Measurements from ENCODE around the gene FREM1. TPM values are rescaled to one million over a fixed set of nuclear protein-coding genes. Genes with fewer than 3 reads are reported as not detected.

Gene FREM1
- total RNA-seq, 2 experiments from 2014 or later, result not detected

DNA sequence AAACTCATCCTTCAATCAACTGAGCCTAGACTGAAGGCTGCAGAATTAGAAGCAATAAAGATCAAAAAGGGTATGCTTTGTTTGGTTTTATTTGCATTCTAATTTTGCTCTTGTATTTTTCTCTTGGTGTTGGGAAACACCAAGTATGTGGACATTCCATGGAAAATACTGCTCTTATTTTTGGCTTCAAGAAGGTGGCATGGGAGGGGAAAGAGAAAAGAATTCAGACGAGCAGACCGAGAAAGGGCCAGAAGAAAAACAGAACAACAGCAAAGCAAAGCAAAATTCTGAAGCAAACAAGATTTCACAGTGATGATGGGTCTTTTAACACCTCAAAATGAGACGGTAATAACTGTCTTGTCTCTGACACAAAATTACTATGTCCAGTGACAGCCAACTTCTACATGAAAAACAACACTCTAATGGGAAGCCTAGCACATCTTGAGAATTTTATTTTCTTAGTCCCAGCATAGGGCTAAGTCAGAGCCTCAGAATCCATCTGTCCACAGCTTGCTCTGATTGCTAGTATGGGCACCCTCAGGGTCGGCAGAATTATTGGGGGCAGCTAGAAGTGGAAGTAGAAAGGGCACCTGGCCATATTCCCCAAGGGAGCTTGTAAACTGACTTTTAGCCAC lies 26.8 kb downstream of the FREM1 start:
- H4K20me1 ChIP-seq (ENCODE audit: insufficient read depth, low read length), result no peaks in the 10 kb centered on the region
- no peaks in the 10 kb centered on the region for H3K36me3 ChIP-seq (ENCODE audit: insufficient read depth, low read length)
- ChIA-PET CTCF (ENCODE audit: unreplicated experiment) (interaction anchor here (0.6 kb wide), 1 partner anchor 1744 kb away, joined by 3 read pairs; no protein-coding TSS in a partner anchor), POLR2A (interaction anchor here (0.6 kb wide), 1 partner anchor 335 kb away, joined by 3 read pairs; no protein-coding TSS in a partner anchor)
- H3K4me1 ChIP-seq (ENCODE audit: insufficient read depth, low read length, poor library complexity, severe bottlenecking), result no peaks in the 10 kb centered on the region
- H3K79me2 ChIP-seq (ENCODE audit: insufficient read depth, low read depth, low read length), result no peaks in the 10 kb centered on the region
- intact Hi-C loops (cut with micrococcal nuclease; ENCODE audit: unreplicated experiment), result no loop called here
- H3K4me2 ChIP-seq (ENCODE audit: low read length), result no peak overlapping the region
- no peak for DNase-seq (ENCODE audit: low spot score)
- TF ChIP-seq, protein P1, sequence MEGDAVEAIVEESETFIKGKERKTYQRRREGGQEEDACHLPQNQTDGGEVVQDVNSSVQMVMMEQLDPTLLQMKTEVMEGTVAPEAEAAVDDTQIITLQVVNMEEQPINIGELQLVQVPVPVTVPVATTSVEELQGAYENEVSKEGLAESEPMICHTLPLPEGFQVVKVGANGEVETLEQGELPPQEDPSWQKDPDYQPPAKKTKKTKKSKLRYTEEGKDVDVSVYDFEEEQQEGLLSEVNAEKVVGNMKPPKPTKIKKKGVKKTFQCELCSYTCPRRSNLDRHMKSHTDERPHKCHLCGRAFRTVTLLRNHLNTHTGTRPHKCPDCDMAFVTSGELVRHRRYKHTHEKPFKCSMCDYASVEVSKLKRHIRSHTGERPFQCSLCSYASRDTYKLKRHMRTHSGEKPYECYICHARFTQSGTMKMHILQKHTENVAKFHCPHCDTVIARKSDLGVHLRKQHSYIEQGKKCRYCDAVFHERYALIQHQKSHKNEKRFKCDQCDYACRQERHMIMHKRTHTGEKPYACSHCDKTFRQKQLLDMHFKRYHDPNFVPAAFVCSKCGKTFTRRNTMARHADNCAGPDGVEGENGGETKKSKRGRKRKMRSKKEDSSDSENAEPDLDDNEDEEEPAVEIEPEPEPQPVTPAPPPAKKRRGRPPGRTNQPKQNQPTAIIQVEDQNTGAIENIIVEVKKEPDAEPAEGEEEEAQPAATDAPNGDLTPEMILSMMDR (conservative IDR thresholded peaks at IDR 0.05; ENCODE audit: low read length), result no peak
- TF ChIP-seq EZH2phosphoT487 (IDR thresholded peaks at IDR 0.05; ENCODE audit: borderline replicate concordance, low read depth, low read length), result no peak
- H3K9me2 ChIP-seq (ENCODE audit: insufficient read depth, low read length), result no peaks in the 10 kb centered on the region
- no peak overlapping the region for H2AFZ ChIP-seq (ENCODE audit: low read length)
- H3K9me3 ChIP-seq (ENCODE audit: low read length), result no peaks in the 10 kb centered on the region
- BruUV-seq (replicated peaks), result no TSS peak
- no peak overlapping the region for H3K4me3 ChIP-seq (ENCODE audit: low read depth, low read length, poor library complexity, severe bottlenecking)
- H3K27ac ChIP-seq (ENCODE audit: low read depth, low read length, poor library complexity, severe bottlenecking), result no peak overlapping the region

DNA sequence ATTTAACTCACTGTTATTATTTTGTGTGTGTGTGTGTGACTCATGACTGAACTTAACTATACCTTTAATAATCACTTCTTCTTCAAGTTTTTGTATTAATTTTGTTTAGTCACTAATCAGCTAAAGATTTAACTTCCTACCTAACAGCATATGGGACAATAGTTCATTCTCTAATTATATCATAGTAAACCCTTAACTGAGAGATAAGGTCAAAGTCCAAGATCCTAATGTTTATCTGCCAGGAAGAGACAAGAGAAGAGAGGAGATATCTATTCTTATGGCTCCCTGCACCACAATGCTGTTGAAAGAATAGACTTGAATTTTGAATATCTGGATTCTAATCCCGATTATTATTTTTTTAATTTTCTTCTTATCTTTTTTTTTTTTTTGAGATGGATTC lies 28.1 kb downstream of the FREM1 start:
- CTCF ChIA-PET (ENCODE audit: unreplicated experiment), result no interaction called here
- no peak for TF ChIP-seq EZH2phosphoT487 (IDR thresholded peaks at IDR 0.05; ENCODE audit: borderline replicate concordance, low read depth, low read length)

DNA sequence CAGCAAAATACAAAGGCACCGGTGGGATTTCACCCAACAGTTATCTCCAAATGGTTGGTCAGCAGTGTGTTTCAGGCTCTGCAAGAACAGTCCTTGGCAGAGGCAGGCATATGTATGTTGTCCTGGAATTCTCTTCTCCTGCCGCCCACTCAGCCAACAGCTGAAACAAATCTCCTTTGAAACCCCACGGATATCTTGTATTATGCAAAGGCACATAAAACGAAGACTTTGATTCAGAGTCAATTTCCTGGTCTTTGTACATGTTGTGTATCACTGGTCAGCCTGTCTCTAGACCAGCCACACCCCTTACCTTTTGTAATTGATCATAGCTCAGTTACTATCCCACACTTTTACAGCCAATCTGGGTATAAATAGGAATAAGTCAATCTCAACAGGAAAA lies 29.2 kb downstream of the FREM1 start:
- H3K79me2 ChIP-seq (ENCODE audit: insufficient read depth, low read depth, low read length), result no peaks in the 10 kb centered on the region
- H4K20me1 ChIP-seq (ENCODE audit: insufficient read depth, low read length), result no peaks in the 10 kb centered on the region
- TF ChIP-seq, protein P1 (conservative IDR thresholded peaks at IDR 0.05; ENCODE audit: low read length), result no peak
- TF ChIP-seq EZH2phosphoT487 (IDR thresholded peaks at IDR 0.05; ENCODE audit: borderline replicate concordance, low read depth, low read length), result no peak
- ChIA-PET CTCF (ENCODE audit: unreplicated experiment) (no interaction called here), POLR2A (no interaction called here)
- intact Hi-C loops (cut with micrococcal nuclease; ENCODE audit: unreplicated experiment), result no loop called here
- no peak overlapping the region for H3K27ac ChIP-seq (ENCODE audit: low read depth, low read length, poor library complexity, severe bottlenecking)
- H3K4me1 ChIP-seq (ENCODE audit: insufficient read depth, low read length, poor library complexity, severe bottlenecking), result no peaks in the 10 kb centered on the region
- H2AFZ ChIP-seq (ENCODE audit: low read length), result no peak overlapping the region
- no peak overlapping the region for H3K4me2 ChIP-seq (ENCODE audit: low read length)
- no peaks in the 10 kb centered on the region for H3K9me3 ChIP-seq (ENCODE audit: low read length)
- H3K9me2 ChIP-seq (ENCODE audit: insufficient read depth, low read length), result no peaks in the 10 kb centered on the region
- H3K4me3 ChIP-seq (ENCODE audit: low read depth, low read length, poor library complexity, severe bottlenecking), result no peak overlapping the region
- no peak for DNase-seq (ENCODE audit: low spot score)
- no TSS peak for BruUV-seq (replicated peaks)
- no peaks in the 10 kb centered on the region for H3K36me3 ChIP-seq (ENCODE audit: insufficient read depth, low read length)

More for the DNA sequence above, 28.1 kb downstream of the FREM1 start:
- no peaks in the 10 kb centered on the region for H3K9me2 ChIP-seq (ENCODE audit: insufficient read depth, low read length)
- H4K20me1 ChIP-seq (ENCODE audit: insufficient read depth, low read length), result no peaks in the 10 kb centered on the region
- no peak overlapping the region for H3K4me3 ChIP-seq (ENCODE audit: low read depth, low read length, poor library complexity, severe bottlenecking)
- no peak overlapping the region for H3K4me2 ChIP-seq (ENCODE audit: low read length)
- H3K9me3 ChIP-seq (ENCODE audit: low read length), result no peaks in the 10 kb centered on the region
- no peak for DNase-seq (ENCODE audit: low spot score)
- no peak overlapping the region for H2AFZ ChIP-seq (ENCODE audit: low read length)
- POLR2A ChIA-PET, result no interaction called here
- no peaks in the 10 kb centered on the region for H3K4me1 ChIP-seq (ENCODE audit: insufficient read depth, low read length, poor library complexity, severe bottlenecking)
- no TSS peak for BruUV-seq (replicated peaks)
- no peaks in the 10 kb centered on the region for H3K79me2 ChIP-seq (ENCODE audit: insufficient read depth, low read depth, low read length)
- no peak overlapping the region for H3K27ac ChIP-seq (ENCODE audit: low read depth, low read length, poor library complexity, severe bottlenecking)
- H3K36me3 ChIP-seq (ENCODE audit: insufficient read depth, low read length), result no peaks in the 10 kb centered on the region
- intact Hi-C loops (cut with micrococcal nuclease; ENCODE audit: unreplicated experiment), result no loop called here

Measured in OCI-LY7 (cell line).